Testis (tissue), 3 donors: Measurements from ENCODE around the gene KRTAP12-4. TPM values are rescaled to one million over a fixed set of nuclear protein-coding genes. Genes with fewer than 3 reads are reported as not detected.
A peak's percentile ranks its signal among the peaks of the same experiment; 100 is the strongest.
"Not testable (repeated sequence)": the region's sequence is repeated elsewhere in the genome, so short reads cannot be mapped to it uniquely, and the experiment has no call there.

ENCODE experiments used
- DNase-seq: peaks from one replicate; pipeline ENCODE4 v3.0.0-alpha.2; 2019
- H3K27ac ChIP-seq, 2 donors: fragments of 200-600 bp; sonication (generic); one replicate each; pipeline ENCODE4 v1.5.1; 2019
- H3K27me3 ChIP-seq: fragments of 200-600 bp; sonication (generic); one replicate; pipeline ENCODE4 v1.5.1; 2019
- H3K36me3 ChIP-seq: fragments of 200-600 bp; sonication (generic); one replicate; pipeline ENCODE4 v1.5.1; 2017; ENCODE audit warnings: low read depth; ENCODE audit errors: missing control alignments
- H3K4me1 ChIP-seq: fragments of 200-600 bp; sonication (generic); one replicate; pipeline ENCODE4 v1.5.1; 2019
- H3K4me3 ChIP-seq, 2 donors: fragments of 200-600 bp; sonication (generic); one replicate each; pipeline ENCODE4 v1.5.1; 2017 to 2019
- H3K9me3 ChIP-seq: fragments of 200-600 bp; sonication (generic); one replicate; pipeline ENCODE4 v1.5.1; 2017
- POLR2A ChIP-seq: fragments of 450-650 bp; IDR thresholded peaks from one replicate; pipeline ENCODE4 v1.6.1; 2017; ENCODE audit warnings: antibody characterized with exemption, mild to moderate bottlenecking, moderate library complexity
- WGBS, 2 donors: methylation state at CpG; one replicate each; pipeline ENCODE4 v1.1.5; 2018; 5-methylcytosine and 5-hydroxymethylcytosine counted together
- intact Hi-C: fragments of 100-400 bp; cut with DNase I; formaldehyde crosslinking; loops from one replicate; pipeline ENCODE4 v1.15.1; 2023; ENCODE audit warnings: low total_unique reads
- polyA plus RNA-seq: library from polyadenylated mRNA; stranded (reverse); fragments of 350-450 nt; fragmentation: Illumina TruSeq; extraction: RNeasy Lipid Tissue Mini Kit (QIAGEN cat#74804); gene quantifications from one replicate; pipeline ENCODE4 v1.2.3, GENCODE V29; 2014; ENCODE audit warnings: low read depth, low replicate concordance; ENCODE audit not compliant: insufficient read depth
- total RNA-seq, 2 donors: library from RNA; depleted of rRNA; stranded (reverse); fragments of >200 nt; gene quantifications; one replicate each; pipeline ENCODE4 v1.2.3, GENCODE V29; 2016
- TF ChIP-seq, protein P1 (sequence below), 3 experiments: fragments of 450-650 bp in 2 of 3; fragments of 200-600 bp in 1 of 3; sonication (generic) in 1 of 3; IDR thresholded peaks; one replicate each; pipeline ENCODE4 v1.5.1; 2016 to 2019; ENCODE audit warnings: antibody characterized with exemption in 3 of 3, mild to moderate bottlenecking in 2 of 3, moderate library complexity in 1 of 3

Gene KRTAP12-4
- total and polyA plus RNA-seq, 3 donors from 2014 or later, result not detected

DNA sequence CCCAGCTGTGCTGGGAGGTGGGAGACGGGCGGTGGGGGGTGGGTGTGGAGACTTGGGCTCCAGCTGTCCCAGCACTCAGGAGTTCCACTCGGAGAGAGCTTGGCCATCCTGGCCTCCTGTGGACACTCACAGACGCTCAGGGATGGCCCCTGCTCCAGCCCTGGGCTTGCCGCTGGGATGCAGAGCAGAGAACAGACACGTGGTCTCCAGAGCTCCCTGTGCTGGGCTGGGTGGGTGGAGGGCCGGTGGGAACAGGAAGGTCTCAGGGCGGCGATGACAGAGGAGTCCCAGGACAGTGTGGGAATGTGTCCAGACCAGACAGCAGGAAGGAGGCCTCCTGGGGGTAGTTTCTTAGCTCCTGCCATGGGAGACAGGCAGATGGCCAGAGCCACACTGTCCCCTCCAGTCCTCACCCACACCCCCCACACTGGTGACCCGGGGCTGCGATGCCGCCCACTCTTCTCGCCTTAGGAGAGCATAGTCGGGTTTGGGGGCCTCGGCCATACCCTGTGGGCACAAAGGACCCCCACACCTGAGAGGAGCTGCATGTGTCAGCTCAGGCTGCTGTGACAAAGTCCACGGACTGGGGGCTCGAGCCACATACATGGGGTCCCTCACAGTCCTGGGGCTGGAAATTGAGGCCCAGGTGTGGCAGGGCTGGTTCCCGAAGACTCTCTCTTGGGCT is 25.6 kb downstream of the KRTAP12-4 start:
- Histone ChIP-seq H3K27me3 (no peaks in the 10 kb centered on the region), H3K4me3 (no peak overlapping the region), H3K27ac (no peak overlapping the region), H3K4me1 (no peaks in the 10 kb centered on the region), H3K9me3 (no peaks in the 10 kb centered on the region), H3K36me3 (no peaks in the 10 kb centered on the region)
- intact Hi-C loops, result no loop called here
- no peak for DNase-seq
- 78 to 89% methylated on average over 10 to 16 of the region's 18 CpGs for WGBS, 2 donors
- TF ChIP-seq POLR2A, result no peak
- TF ChIP-seq, protein P1, sequence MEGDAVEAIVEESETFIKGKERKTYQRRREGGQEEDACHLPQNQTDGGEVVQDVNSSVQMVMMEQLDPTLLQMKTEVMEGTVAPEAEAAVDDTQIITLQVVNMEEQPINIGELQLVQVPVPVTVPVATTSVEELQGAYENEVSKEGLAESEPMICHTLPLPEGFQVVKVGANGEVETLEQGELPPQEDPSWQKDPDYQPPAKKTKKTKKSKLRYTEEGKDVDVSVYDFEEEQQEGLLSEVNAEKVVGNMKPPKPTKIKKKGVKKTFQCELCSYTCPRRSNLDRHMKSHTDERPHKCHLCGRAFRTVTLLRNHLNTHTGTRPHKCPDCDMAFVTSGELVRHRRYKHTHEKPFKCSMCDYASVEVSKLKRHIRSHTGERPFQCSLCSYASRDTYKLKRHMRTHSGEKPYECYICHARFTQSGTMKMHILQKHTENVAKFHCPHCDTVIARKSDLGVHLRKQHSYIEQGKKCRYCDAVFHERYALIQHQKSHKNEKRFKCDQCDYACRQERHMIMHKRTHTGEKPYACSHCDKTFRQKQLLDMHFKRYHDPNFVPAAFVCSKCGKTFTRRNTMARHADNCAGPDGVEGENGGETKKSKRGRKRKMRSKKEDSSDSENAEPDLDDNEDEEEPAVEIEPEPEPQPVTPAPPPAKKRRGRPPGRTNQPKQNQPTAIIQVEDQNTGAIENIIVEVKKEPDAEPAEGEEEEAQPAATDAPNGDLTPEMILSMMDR (IDR thresholded peaks at IDR 0.05), result no peak

DNA sequence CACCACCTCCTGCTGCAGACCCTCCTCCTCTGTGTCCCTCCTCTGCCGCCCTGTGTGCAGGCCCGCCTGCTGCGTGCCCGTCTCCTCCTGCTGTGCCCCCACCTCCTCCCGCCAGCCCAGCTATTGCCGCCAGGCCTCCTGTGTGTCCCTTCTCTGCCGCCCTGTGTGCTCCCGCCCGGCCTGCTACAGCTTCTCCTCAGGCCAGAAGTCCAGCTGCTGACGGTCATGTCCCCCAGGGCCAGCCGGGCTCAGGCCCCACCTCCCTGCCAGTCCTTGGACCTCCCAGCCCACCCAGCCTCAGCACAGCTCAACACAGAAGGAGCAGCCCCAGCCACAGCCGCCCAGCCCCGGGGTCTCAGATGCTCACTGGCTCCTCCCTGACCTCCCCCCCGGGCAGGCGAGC is 26.6 kb downstream of the KRTAP12-4 start:
- 48 to 52% methylated on average over 9 to 10 of the region's 15 CpGs for WGBS, 2 donors
- H3K9me3 ChIP-seq, H3K4me1 ChIP-seq, DNase-seq, H3K27ac ChIP-seq, H3K36me3 ChIP-seq, H3K4me3 ChIP-seq, H3K27me3 ChIP-seq, intact Hi-C loops: not testable (repeated sequence)

DNA sequence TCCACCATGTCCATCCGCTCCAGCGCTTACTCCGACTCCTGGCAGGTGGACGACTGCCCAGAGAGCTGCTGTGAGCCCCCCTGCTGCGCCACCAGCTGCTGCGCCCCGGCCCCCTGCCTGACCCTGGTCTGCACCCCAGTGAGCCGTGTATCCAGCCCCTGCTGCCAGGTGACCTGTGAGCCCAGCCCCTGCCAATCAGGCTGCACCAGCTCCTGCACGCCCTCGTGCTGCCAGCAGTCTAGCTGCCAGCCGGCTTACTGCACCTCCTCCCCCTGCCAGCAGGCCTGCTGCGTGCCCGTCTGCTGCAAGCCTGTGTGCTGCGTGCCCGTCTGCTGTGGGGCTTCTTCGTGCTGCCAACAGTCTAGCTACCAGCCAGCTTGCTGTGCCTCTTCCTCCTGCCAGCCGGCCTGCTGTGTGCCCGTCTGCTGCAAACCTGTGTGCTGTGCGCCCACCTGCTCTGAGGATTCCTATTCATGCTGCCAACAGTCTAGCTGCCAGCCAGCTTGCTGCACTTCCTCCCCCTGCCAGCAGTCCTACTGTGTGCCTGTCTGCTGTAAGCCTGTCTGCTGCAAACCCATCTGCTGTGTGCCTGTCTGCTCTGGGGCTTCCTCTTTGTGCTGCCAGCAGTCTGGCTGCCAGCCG is 27.2 kb downstream of the KRTAP12-4 start:
- H3K4me1 ChIP-seq, H3K27me3 ChIP-seq, H3K36me3 ChIP-seq, DNase-seq, H3K27ac ChIP-seq, intact Hi-C loops, H3K4me3 ChIP-seq, H3K9me3 ChIP-seq: not testable (repeated sequence)
- WGBS, 2 donors, result 84 to 88% methylated on average over 14 to 18 of the region's 20 CpGs

DNA sequence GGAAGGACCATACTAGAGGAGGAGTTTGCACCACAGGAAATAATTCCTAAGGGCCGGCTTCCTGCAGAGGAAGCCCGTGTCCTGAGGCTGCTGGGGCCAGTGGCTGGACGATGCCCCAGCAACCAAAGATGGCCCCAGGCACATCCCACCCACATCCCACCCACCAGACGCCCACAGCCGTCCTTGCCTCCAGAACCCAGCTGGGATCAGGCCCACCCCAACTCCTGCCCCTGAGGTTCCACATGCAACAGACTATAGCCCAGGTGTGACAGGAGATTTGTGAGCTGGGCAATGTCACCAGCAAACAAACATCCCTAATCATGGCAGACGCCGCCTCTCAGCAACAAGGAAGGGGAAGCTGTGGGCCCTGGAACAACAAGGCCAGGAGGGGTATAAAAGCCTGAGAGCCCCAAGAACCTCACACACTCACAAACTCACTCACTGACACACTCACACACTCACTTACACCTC is 27.8 kb downstream of the KRTAP12-4 start, which contains the start of gene KRTAP10-9:
KRTAP10-9 (plus strand) TSS at position 421 of the 471 bp plus-strand sequence. CDS start 79 bp downstream, outside the sequence.
- Histone ChIP-seq H3K27me3 (no peaks in the 10 kb centered on the region), H3K4me3 (no peak within 1 kb of the TSS), H3K4me1 (no peaks in the 10 kb centered on the region), H3K27ac (no peak within 1 kb of the TSS), H3K36me3 (no peaks in the 10 kb centered on the region), H3K9me3 (no peaks in the 10 kb centered on the region)
- WGBS, 2 donors, result 44 to 68% methylated on average over 2 to 7 of the region's 7 CpGs
- peak; percentile 2 for DNase-seq
- intact Hi-C loops, result no loop called here
- TF ChIP-seq POLR2A, result no peak
- TF ChIP-seq, protein P1 (IDR thresholded peaks at IDR 0.05), result no peak

DNA sequence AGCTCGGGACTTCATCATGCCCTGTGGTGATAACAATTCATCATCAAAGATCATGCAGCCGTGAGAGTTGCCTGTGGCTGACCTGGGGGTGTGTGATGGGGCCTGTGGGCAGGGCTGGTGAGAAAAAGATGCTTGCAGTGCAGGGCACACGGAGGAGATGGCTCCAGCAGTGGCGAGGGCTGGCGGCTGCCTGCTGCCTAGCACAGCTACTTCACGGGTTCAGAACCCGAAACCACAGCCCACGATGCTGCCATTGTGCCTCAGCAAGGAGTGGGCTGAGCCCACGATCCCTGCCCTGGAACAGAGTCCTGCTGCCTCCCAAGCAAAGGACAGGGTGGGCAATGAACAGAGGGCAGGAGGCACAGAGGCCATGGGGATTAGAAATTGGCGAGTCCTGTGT is 28.2 kb downstream of the KRTAP12-4 start:
- WGBS, 2 donors, result 79 to 83% methylated on average over 10 of the region's 10 CpGs

More for the DNA sequence above, 28.2 kb downstream of the KRTAP12-4 start:
- Histone ChIP-seq H3K27me3 (no peaks in the 10 kb centered on the region), H3K4me1 (no peaks in the 10 kb centered on the region), H3K27ac (no peak overlapping the region), H3K9me3 (no peaks in the 10 kb centered on the region), H3K36me3 (no peaks in the 10 kb centered on the region), H3K4me3 (no peak overlapping the region)
- DNase-seq, result peak; percentile 4
- no peak for TF ChIP-seq POLR2A
- TF ChIP-seq, protein P1 (IDR thresholded peaks at IDR 0.05), result no peak
- intact Hi-C loops, result no loop called here
